Globus pallidus (tissue), 1 donor: ENCODE measurements around the gene SNU13.
"Not testable (repeated sequence)": the region's sequence is repeated elsewhere in the genome, so short reads cannot be mapped to it uniquely, and the experiment has no call there.

Experiments
- DNase-seq: peaks from one replicate; pipeline ENCODE4 v3.0.0-alpha.2; 2015; ENCODE audit warnings: low spot score

The SNU13 gene

GRCh38 chr22:41688365-41689211 lies at the start of gene SNU13:
SNU13 (minus strand) TSS chr22:41688867; CDS start chr22:41688796, 71 bp downstream.
- DNase-seq, result peak; percentile 86

- DNase-seq, result not testable (repeated sequence)
Observed at GRCh38 chr22:41733241-41733640, 44.6 kb upstream of the SNU13 start.

GRCh38 chr22:41732096-41732772 lies 43.6 kb upstream of the SNU13 start:
- no peak for DNase-seq

GRCh38 chr22:41731609-41732008 lies 42.9 kb upstream of the SNU13 start:
- no peak for DNase-seq

- DNase-seq, result no peak
Observed at GRCh38 chr22:41725510-41726110, 36.9 kb upstream of the SNU13 start.

GRCh38 chr22:41722496-41722895 lies 33.8 kb upstream of the SNU13 start:
- no peak for DNase-seq

GRCh38 chr22:41713004-41713403 lies 24.3 kb upstream of the SNU13 start:
- no peak for DNase-seq

- no peak for DNase-seq
Observed at GRCh38 chr22:41709341-41709740, 20.7 kb upstream of the SNU13 start.

GRCh38 chr22:41702763-41703162 lies 14.1 kb upstream of the SNU13 start:
- no peak for DNase-seq

- no peak for DNase-seq
Observed at GRCh38 chr22:41700108-41700364, 11.4 kb upstream of the SNU13 start.

- DNase-seq, result peak; percentile 78
Observed at GRCh38 chr22:41699264-41700107, 10.8 kb upstream of the SNU13 start, which contains the start of gene MEI1. MEI1 (plus strand) TSS chr22:41699503; CDS start chr22:41699539, 36 bp downstream.

- DNase-seq, result peak; percentile 82
Observed at GRCh38 chr22:41697126-41697775, 8.6 kb upstream of the SNU13 start.

GRCh38 chr22:41696703-41697102 lies 8.0 kb upstream of the SNU13 start:
- DNase-seq, result no peak

- no peak for DNase-seq
Observed at GRCh38 chr22:41695211-41695610, 6.5 kb upstream of the SNU13 start.

- no peak for DNase-seq
Observed at GRCh38 chr22:41690476-41690875, 1.8 kb upstream of the SNU13 start.

- DNase-seq, result peak; percentile 18
Observed at GRCh38 chr22:41687901-41688364, 734 bp downstream of the SNU13 start.

GRCh38 chr22:41686890-41687289 lies 1.8 kb downstream of the SNU13 start:
- DNase-seq, result not testable (repeated sequence)

- DNase-seq, result no peak
Observed at GRCh38 chr22:41684194-41684593, 4.5 kb downstream of the SNU13 start.

- DNase-seq, result no peak
Observed at GRCh38 chr22:41683616-41684015, 5.1 kb downstream of the SNU13 start.

GRCh38 chr22:41683052-41683451 lies 5.6 kb downstream of the SNU13 start:
- no peak for DNase-seq

GRCh38 chr22:41682033-41682807 lies 6.4 kb downstream of the SNU13 start:
- DNase-seq, result peak; percentile 84
